Ureter (tissue), 1 donor: ENCODE results near the gene CTNNA2. TPM values are rescaled to one million over a fixed set of nuclear protein-coding genes. Genes with fewer than 3 reads are reported as not detected.

Source experiments
- DNase-seq: peaks from one replicate; pipeline ENCODE4 v3.0.0-alpha.2; 2020; ENCODE audit warnings: low spot score
- total RNA-seq: library from RNA; stranded (reverse); gene quantifications from one replicate; pipeline ENCODE4 v1.2.4, GENCODE V29; 2023
- donor health status: DM: yes; HTN: yes; CAD: no.

CTNNA2 gene
- total RNA-seq, 1 donor from 2014 or later = not detected

GRCh38 chr2:79713131-79713785, 200.4 kb downstream of the CTNNA2 start:
- DNase-seq = no peak

GRCh38 chr2:79714283-79714682, 201.4 kb downstream of the CTNNA2 start:
- no peak for DNase-seq

GRCh38 chr2:79715338-79715737, 202.5 kb downstream of the CTNNA2 start:
- no peak for DNase-seq

- no peak for DNase-seq
Measured at GRCh38 chr2:79716266-79716665, 203.4 kb downstream of the CTNNA2 start.

GRCh38 chr2:79717364-79718007, 204.6 kb downstream of the CTNNA2 start:
- no peak for DNase-seq

- DNase-seq = no peak
Measured at GRCh38 chr2:79721061-79721460, 208.2 kb downstream of the CTNNA2 start.

GRCh38 chr2:79721966-79722365, 209.1 kb downstream of the CTNNA2 start:
- DNase-seq = no peak

GRCh38 chr2:79723830-79724229, 211.0 kb downstream of the CTNNA2 start:
- DNase-seq = no peak

GRCh38 chr2:79729532-79729931, 216.7 kb downstream of the CTNNA2 start:
- no peak for DNase-seq

GRCh38 chr2:79734518-79734917, 221.7 kb downstream of the CTNNA2 start:
- no peak for DNase-seq

GRCh38 chr2:79740879-79741443, 228.1 kb downstream of the CTNNA2 start:
- no peak for DNase-seq

GRCh38 chr2:79750321-79750720, 237.5 kb downstream of the CTNNA2 start:
- DNase-seq = no peak

GRCh38 chr2:79757526-79757925, 244.7 kb downstream of the CTNNA2 start:
- DNase-seq = no peak

- no peak for DNase-seq
Measured at GRCh38 chr2:79758042-79758441, 245.2 kb downstream of the CTNNA2 start.

- DNase-seq = no peak
Measured at GRCh38 chr2:79758749-79759282, 246.0 kb downstream of the CTNNA2 start.

- no peak for DNase-seq
Measured at GRCh38 chr2:79770926-79771325, 258.1 kb downstream of the CTNNA2 start.

- DNase-seq = no peak
Measured at GRCh38 chr2:79771493-79771892, 258.6 kb downstream of the CTNNA2 start.

- no peak for DNase-seq
Measured at GRCh38 chr2:79774016-79774415, 261.2 kb downstream of the CTNNA2 start.

GRCh38 chr2:79776461-79776860, 263.6 kb downstream of the CTNNA2 start:
- no peak for DNase-seq

GRCh38 chr2:79780781-79781180, 267.9 kb downstream of the CTNNA2 start:
- DNase-seq = no peak

GRCh38 chr2:79782576-79783452, 270.0 kb downstream of the CTNNA2 start:
- DNase-seq = no peak
